ELF-1 (cell line): ENCODE measurements around the gene SVEP1.

Experiments used
- DNase-seq: peaks from one replicate; pipeline ENCODE4 v3.0.0-alpha.2; 2016; ENCODE audit warnings: low read depth, low spot score

Gene SVEP1

GRCh38 chr9:110526426-110526825 is 53.1 kb downstream of the SVEP1 start:
- no peak for DNase-seq

- DNase-seq = no peak
Observed at GRCh38 chr9:110521206-110521605, 58.3 kb downstream of the SVEP1 start.

- DNase-seq = no peak
Observed at GRCh38 chr9:110520120-110520701, 59.3 kb downstream of the SVEP1 start.

GRCh38 chr9:110517483-110517882 is 62.1 kb downstream of the SVEP1 start:
- no peak for DNase-seq

GRCh38 chr9:110514897-110515296 is 64.6 kb downstream of the SVEP1 start:
- DNase-seq = no peak

GRCh38 chr9:110512817-110513216 is 66.7 kb downstream of the SVEP1 start:
- no peak for DNase-seq

GRCh38 chr9:110509792-110510191 is 69.7 kb downstream of the SVEP1 start:
- no peak for DNase-seq

GRCh38 chr9:110502842-110503241 is 76.7 kb downstream of the SVEP1 start:
- DNase-seq = no peak

- DNase-seq = no peak
Observed at GRCh38 chr9:110499608-110500007, 79.9 kb downstream of the SVEP1 start.

- DNase-seq = no peak
Observed at GRCh38 chr9:110487196-110487595, 92.3 kb downstream of the SVEP1 start.

- no peak for DNase-seq
Observed at GRCh38 chr9:110486218-110486617, 93.3 kb downstream of the SVEP1 start.

- no peak for DNase-seq
Observed at GRCh38 chr9:110479481-110479880, 100.1 kb downstream of the SVEP1 start.

GRCh38 chr9:110476251-110476650 is 103.3 kb downstream of the SVEP1 start:
- DNase-seq = peak; percentile 35

- DNase-seq = no peak
Observed at GRCh38 chr9:110472111-110472510, 107.4 kb downstream of the SVEP1 start.

GRCh38 chr9:110468950-110469349 is 110.6 kb downstream of the SVEP1 start:
- DNase-seq = no peak

GRCh38 chr9:110465190-110465589 is 114.4 kb downstream of the SVEP1 start:
- DNase-seq = no peak

GRCh38 chr9:110464321-110464720 is 115.2 kb downstream of the SVEP1 start:
- DNase-seq = no peak

- no peak for DNase-seq
Observed at GRCh38 chr9:110463499-110463898, 116.0 kb downstream of the SVEP1 start.

GRCh38 chr9:110457245-110457644 is 122.3 kb downstream of the SVEP1 start:
- no peak for DNase-seq

GRCh38 chr9:110456681-110457080 is 122.9 kb downstream of the SVEP1 start:
- no peak for DNase-seq

GRCh38 chr9:110455860-110456259 is 123.7 kb downstream of the SVEP1 start:
- DNase-seq = no peak

GRCh38 chr9:110452227-110452801 is 127.2 kb downstream of the SVEP1 start:
- no peak for DNase-seq

- DNase-seq = no peak
Observed at GRCh38 chr9:110451726-110452125, 127.8 kb downstream of the SVEP1 start.

GRCh38 chr9:110447476-110447875 is 132.1 kb downstream of the SVEP1 start:
- no peak for DNase-seq
